ENCODE measurements around the gene FZD1.

DNA sequence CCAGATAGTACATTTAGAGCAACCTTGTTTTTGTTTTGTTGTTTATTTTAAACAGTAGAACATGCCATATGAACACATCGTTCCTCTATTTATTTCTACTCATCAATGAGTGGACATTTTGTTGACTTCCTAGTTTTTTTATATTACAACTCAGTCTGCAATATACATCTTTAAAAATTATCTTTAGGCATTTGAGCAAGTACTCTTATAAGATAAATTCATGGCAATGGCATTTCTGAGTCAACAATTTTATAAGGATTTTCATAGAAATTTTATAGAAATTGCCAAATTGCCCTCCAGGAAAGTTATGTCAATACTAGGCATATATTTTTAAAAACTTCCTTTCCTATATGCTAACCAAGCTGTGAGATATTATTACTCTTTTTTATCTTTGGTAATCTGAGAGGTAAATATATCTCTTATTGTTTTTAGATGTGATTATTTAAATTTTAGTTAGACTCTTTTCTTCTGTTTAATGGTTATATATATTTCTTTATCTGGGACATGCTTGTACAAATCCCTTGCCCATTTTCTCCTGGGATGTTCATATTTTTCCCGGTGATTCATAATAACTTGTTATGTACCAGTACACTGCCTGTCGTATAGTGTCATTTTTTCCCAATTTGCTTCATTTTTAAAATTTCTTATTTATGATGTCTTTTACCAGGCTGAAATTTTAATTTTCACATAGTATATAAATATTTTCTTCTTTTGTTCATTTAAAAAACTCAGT, 50.5 kb downstream of the FZD1 start:
- TF ChIP-seq, protein P1, sequence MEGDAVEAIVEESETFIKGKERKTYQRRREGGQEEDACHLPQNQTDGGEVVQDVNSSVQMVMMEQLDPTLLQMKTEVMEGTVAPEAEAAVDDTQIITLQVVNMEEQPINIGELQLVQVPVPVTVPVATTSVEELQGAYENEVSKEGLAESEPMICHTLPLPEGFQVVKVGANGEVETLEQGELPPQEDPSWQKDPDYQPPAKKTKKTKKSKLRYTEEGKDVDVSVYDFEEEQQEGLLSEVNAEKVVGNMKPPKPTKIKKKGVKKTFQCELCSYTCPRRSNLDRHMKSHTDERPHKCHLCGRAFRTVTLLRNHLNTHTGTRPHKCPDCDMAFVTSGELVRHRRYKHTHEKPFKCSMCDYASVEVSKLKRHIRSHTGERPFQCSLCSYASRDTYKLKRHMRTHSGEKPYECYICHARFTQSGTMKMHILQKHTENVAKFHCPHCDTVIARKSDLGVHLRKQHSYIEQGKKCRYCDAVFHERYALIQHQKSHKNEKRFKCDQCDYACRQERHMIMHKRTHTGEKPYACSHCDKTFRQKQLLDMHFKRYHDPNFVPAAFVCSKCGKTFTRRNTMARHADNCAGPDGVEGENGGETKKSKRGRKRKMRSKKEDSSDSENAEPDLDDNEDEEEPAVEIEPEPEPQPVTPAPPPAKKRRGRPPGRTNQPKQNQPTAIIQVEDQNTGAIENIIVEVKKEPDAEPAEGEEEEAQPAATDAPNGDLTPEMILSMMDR (IDR thresholded peaks at IDR 0.05; ENCODE audit: insufficient read depth, low read length) = no peak
- TF ChIP-seq POLR2AphosphoS5 (IDR thresholded peaks at IDR 0.05; ENCODE audit: low read depth) = no peak
- TF ChIP-seq, protein P2, sequence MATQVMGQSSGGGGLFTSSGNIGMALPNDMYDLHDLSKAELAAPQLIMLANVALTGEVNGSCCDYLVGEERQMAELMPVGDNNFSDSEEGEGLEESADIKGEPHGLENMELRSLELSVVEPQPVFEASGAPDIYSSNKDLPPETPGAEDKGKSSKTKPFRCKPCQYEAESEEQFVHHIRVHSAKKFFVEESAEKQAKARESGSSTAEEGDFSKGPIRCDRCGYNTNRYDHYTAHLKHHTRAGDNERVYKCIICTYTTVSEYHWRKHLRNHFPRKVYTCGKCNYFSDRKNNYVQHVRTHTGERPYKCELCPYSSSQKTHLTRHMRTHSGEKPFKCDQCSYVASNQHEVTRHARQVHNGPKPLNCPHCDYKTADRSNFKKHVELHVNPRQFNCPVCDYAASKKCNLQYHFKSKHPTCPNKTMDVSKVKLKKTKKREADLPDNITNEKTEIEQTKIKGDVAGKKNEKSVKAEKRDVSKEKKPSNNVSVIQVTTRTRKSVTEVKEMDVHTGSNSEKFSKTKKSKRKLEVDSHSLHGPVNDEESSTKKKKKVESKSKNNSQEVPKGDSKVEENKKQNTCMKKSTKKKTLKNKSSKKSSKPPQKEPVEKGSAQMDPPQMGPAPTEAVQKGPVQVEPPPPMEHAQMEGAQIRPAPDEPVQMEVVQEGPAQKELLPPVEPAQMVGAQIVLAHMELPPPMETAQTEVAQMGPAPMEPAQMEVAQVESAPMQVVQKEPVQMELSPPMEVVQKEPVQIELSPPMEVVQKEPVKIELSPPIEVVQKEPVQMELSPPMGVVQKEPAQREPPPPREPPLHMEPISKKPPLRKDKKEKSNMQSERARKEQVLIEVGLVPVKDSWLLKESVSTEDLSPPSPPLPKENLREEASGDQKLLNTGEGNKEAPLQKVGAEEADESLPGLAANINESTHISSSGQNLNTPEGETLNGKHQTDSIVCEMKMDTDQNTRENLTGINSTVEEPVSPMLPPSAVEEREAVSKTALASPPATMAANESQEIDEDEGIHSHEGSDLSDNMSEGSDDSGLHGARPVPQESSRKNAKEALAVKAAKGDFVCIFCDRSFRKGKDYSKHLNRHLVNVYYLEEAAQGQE (IDR thresholded peaks at IDR 0.05; ENCODE audit: insufficient replicate concordance, low read depth) = no peak
- no peak for TF ChIP-seq GABPA (IDR thresholded peaks at IDR 0.05; ENCODE audit: low read depth)

Data from HL-60 (cell line).